GM12878 (cell line): ENCODE results near the gene RAC3. TPM values are rescaled to one million over a fixed set of nuclear protein-coding genes. Genes with fewer than 3 reads are reported as not detected.

Experiments
- BCL11A ChIP-seq: IDR thresholded peaks from 2 replicates; pipeline ENCODE4 v1.6.1; 2011; ENCODE audit warnings: low read depth, low read length
- BHLHE40 ChIP-seq, 2 experiments: fragments of 450-650 bp in 1 of 2; IDR thresholded peaks; 2 replicates each; pipeline ENCODE4 v1.6.1; 2011 to 2017; ENCODE audit warnings: low read depth in 2 of 2, borderline replicate concordance in 1 of 2, improper control_type of control experiment in 1 of 2, low read length in 1 of 2, mild to moderate bottlenecking in 1 of 2
- CHD2 ChIP-seq: IDR thresholded peaks from 2 replicates; pipeline ENCODE4 v1.6.1; 2011; ENCODE audit warnings: low read depth, low read length, improper control_type of control experiment, borderline replicate concordance
- CREM ChIP-seq: IDR thresholded peaks from 2 replicates; pipeline ENCODE4 v1.6.1; 2014; ENCODE audit warnings: antibody characterized with exemption, low read depth
- DPF2 ChIP-seq: fragments of 450-650 bp; IDR thresholded peaks from 2 replicates; pipeline ENCODE4 v1.6.1; 2017; ENCODE audit warnings: mild to moderate bottlenecking
- EP300 ChIP-seq, 2 experiments: fragments of 150-350 bp in 1 of 2; IDR thresholded peaks; 2 replicates each; pipeline ENCODE4 v1.6.1; 2011 to 2012; ENCODE audit warnings: low read depth in 2 of 2, low read length in 2 of 2, borderline replicate concordance in 1 of 2, improper control_type of control experiment in 1 of 2, inconsistent platforms in 1 of 2; ENCODE audit not compliant: control insufficient read depth in 1 of 2
- GABPA ChIP-seq: IDR thresholded peaks from 2 replicates; pipeline ENCODE4 v1.6.1; 2014; ENCODE audit warnings: antibody characterized with exemption, low read depth, mild to moderate bottlenecking, inconsistent platforms
- GATAD2B ChIP-seq: fragments of 450-650 bp; conservative IDR thresholded peaks from 2 replicates; pipeline ENCODE4 v1.6.1; 2017; ENCODE audit warnings: low read depth, mild to moderate bottlenecking, moderate library complexity
- MXI1 ChIP-seq: fragments of 150-350 bp; IDR thresholded peaks from 2 replicates; pipeline ENCODE4 v1.6.1; 2011; ENCODE audit warnings: low read depth, mild to moderate bottlenecking, inconsistent platforms, low read length, improper control_type of control experiment
- NBN ChIP-seq: fragments of 450-650 bp; IDR thresholded peaks from 2 replicates; pipeline ENCODE4 v1.6.1; 2016
- RBBP5 ChIP-seq: fragments of 200-600 bp; sonication (generic); conservative IDR thresholded peaks from 2 replicates; pipeline ENCODE4 v1.6.1; 2016
- RUNX3 ChIP-seq: IDR thresholded peaks from 2 replicates; pipeline ENCODE4 v1.6.1; 2012; ENCODE audit warnings: low read length, inconsistent platforms
- SMC3 ChIP-seq: IDR thresholded peaks from 2 replicates; pipeline ENCODE4 v1.6.1; 2011; ENCODE audit warnings: low read length, improper control_type of control experiment, borderline replicate concordance
- YBX1 ChIP-seq: fragments of 450-650 bp; IDR thresholded peaks from 2 replicates; pipeline ENCODE4 v1.6.1; 2016; ENCODE audit warnings: antibody characterized with exemption
- polyA plus RNA-seq, 11 experiments: library from polyadenylated mRNA; depleted of rRNA in 4 of 11; unstranded in 6 of 11; stranded (reverse) in 5 of 11; fragments of >200 nt; fragmentation: Nextera tagmentation in 4 of 11; fragmentation: Illumina TruSeq in 1 of 11; extraction: Ambion mirVana in 4 of 11; extraction: Trizol in 1 of 11; gene quantifications; 1 replicate in 1 of 11; 2 replicates in 10 of 11; pipeline versions ENCODE4 v1.2.1 to v1.2.3, GENCODE V29; 2011 to 2016; ENCODE audit warnings: inconsistent platforms in 2 of 11, missing spikeins in 2 of 11, low read depth in 1 of 11
- total RNA-seq, 4 experiments: library from RNA; depleted of rRNA in 3 of 4; stranded (reverse); fragments of >200 nt in 3 of 4; fragmentation: Illumina TruSeq in 1 of 4; extraction: Trizol in 1 of 4; gene quantifications; 2 replicates each; pipeline versions ENCODE4 v1.2.1 to v1.2.3, GENCODE V29; 2013 to 2021
- TF ChIP-seq, protein P1 (sequence below): IDR thresholded peaks from 2 replicates; pipeline ENCODE4 v1.6.1; 2011; ENCODE audit warnings: low read depth, mild to moderate bottlenecking, low read length, moderate library complexity, borderline replicate concordance; ENCODE audit errors: extremely low read depth
- TF ChIP-seq, protein P2 (sequence below): IDR thresholded peaks from 2 replicates; pipeline ENCODE4 v1.6.1; 2012; ENCODE audit warnings: mild to moderate bottlenecking, low read depth, low read length
- TF ChIP-seq, protein P3 (sequence below): IDR thresholded peaks from 2 replicates; pipeline ENCODE4 v1.6.1; 2012; ENCODE audit warnings: low read depth, low read length, improper control_type of control experiment
- TF ChIP-seq, protein P4 (sequence below): IDR thresholded peaks from 2 replicates; pipeline ENCODE4 v1.6.1; 2011; ENCODE audit warnings: borderline replicate concordance, low read depth, mild to moderate bottlenecking, moderate library complexity, mixed read lengths, low read length; ENCODE audit not compliant: insufficient read depth; ENCODE audit errors: extremely low read length
- TF ChIP-seq, protein P5 (sequence below): fragments of 450-650 bp; conservative IDR thresholded peaks from 2 replicates; pipeline ENCODE4 v1.6.1; 2017; ENCODE audit warnings: mild to moderate bottlenecking, moderate library complexity
- TF ChIP-seq, protein P6 (sequence below): IDR thresholded peaks from 2 replicates; pipeline ENCODE4 v1.6.1; 2011; ENCODE audit warnings: mild to moderate bottlenecking, low read depth, low read length, moderate library complexity; ENCODE audit not compliant: insufficient replicate concordance

Gene RAC3
- total and polyA plus RNA-seq, 10 of the 15 experiments (the other 5 are each of a cell fraction or from before 2014, with no cell fraction given): 0.11 to 32.9 (median 6.7) TPM

DNA sequence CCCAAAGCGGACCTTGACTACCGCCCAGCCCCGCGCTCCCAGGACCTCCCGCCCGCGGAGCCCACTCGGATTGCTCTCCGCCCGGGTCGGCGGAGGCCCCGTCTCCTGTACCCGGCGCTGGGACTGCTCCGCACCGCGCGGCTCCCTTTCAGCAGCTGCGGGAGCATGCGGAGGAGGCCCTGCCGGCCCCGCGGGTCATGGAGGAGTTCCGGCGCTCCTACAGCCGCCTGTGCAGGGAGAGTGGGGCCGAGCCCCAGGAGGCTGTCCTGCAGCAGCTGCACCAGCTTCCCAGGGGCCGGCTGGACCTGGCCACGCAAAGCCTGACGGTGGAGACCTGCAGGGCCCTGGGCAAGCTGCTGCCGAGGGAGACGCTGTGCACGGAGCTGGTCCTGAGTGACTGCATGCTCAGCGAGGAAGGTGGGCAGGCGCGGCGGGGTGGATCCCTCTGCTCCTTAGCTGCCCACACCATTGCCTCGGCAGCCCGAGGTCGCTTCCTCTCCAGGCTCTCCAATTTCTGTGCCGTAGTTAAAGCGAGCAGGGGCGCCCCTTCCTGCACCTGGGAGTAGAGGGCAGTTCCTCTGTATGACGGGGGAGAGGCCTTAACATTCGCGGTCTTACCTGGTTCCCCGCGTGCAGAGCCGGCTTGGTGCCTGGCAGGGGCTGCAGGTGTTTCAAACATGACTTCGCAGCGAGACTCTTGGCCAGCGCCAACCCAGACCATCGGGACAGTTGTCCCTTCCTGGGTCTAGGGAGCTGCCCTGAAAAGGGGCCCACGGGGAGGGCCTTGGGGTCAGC lies 7.8 kb upstream of the RAC3 start (continued):
- TF ChIP-seq, protein P1, sequence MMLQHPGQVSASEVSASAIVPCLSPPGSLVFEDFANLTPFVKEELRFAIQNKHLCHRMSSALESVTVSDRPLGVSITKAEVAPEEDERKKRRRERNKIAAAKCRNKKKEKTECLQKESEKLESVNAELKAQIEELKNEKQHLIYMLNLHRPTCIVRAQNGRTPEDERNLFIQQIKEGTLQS: no peak
- TF ChIP-seq, protein P2, sequence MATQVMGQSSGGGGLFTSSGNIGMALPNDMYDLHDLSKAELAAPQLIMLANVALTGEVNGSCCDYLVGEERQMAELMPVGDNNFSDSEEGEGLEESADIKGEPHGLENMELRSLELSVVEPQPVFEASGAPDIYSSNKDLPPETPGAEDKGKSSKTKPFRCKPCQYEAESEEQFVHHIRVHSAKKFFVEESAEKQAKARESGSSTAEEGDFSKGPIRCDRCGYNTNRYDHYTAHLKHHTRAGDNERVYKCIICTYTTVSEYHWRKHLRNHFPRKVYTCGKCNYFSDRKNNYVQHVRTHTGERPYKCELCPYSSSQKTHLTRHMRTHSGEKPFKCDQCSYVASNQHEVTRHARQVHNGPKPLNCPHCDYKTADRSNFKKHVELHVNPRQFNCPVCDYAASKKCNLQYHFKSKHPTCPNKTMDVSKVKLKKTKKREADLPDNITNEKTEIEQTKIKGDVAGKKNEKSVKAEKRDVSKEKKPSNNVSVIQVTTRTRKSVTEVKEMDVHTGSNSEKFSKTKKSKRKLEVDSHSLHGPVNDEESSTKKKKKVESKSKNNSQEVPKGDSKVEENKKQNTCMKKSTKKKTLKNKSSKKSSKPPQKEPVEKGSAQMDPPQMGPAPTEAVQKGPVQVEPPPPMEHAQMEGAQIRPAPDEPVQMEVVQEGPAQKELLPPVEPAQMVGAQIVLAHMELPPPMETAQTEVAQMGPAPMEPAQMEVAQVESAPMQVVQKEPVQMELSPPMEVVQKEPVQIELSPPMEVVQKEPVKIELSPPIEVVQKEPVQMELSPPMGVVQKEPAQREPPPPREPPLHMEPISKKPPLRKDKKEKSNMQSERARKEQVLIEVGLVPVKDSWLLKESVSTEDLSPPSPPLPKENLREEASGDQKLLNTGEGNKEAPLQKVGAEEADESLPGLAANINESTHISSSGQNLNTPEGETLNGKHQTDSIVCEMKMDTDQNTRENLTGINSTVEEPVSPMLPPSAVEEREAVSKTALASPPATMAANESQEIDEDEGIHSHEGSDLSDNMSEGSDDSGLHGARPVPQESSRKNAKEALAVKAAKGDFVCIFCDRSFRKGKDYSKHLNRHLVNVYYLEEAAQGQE: no peak
- TF ChIP-seq RBBP5 (no peak), DPF2 (0 out of 2 replicates have a peak, but pooled peaks have one; percentile 26), RUNX3 (no peak), GATAD2B (peak; percentile 55; the same call in 1 of the 2 replicates), BHLHE40 (IDR thresholded peaks at IDR 0.05; ENCODE audit: borderline replicate concordance in 1 of 2, low read depth in 2 of 2, low read length in 1 of 2) (no peak), YBX1 (no peak), EP300 (IDR thresholded peaks at IDR 0.05; ENCODE audit: borderline replicate concordance in 1 of 2, control insufficient read depth in 1 of 2, low read depth in 2 of 2, low read length in 2 of 2) (no peak), CREM (no peak), BCL11A (no peak), CHD2 (no peak), SMC3 (no peak), GABPA (no peak), NBN (no peak), MXI1 (no peak)
- TF ChIP-seq, protein P3, sequence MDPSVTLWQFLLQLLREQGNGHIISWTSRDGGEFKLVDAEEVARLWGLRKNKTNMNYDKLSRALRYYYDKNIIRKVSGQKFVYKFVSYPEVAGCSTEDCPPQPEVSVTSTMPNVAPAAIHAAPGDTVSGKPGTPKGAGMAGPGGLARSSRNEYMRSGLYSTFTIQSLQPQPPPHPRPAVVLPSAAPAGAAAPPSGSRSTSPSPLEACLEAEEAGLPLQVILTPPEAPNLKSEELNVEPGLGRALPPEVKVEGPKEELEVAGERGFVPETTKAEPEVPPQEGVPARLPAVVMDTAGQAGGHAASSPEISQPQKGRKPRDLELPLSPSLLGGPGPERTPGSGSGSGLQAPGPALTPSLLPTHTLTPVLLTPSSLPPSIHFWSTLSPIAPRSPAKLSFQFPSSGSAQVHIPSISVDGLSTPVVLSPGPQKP: no peak
- TF ChIP-seq, protein P4, sequence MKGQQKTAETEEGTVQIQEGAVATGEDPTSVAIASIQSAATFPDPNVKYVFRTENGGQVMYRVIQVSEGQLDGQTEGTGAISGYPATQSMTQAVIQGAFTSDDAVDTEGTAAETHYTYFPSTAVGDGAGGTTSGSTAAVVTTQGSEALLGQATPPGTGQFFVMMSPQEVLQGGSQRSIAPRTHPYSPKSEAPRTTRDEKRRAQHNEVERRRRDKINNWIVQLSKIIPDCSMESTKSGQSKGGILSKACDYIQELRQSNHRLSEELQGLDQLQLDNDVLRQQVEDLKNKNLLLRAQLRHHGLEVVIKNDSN: no peak
- TF ChIP-seq, protein P5, sequence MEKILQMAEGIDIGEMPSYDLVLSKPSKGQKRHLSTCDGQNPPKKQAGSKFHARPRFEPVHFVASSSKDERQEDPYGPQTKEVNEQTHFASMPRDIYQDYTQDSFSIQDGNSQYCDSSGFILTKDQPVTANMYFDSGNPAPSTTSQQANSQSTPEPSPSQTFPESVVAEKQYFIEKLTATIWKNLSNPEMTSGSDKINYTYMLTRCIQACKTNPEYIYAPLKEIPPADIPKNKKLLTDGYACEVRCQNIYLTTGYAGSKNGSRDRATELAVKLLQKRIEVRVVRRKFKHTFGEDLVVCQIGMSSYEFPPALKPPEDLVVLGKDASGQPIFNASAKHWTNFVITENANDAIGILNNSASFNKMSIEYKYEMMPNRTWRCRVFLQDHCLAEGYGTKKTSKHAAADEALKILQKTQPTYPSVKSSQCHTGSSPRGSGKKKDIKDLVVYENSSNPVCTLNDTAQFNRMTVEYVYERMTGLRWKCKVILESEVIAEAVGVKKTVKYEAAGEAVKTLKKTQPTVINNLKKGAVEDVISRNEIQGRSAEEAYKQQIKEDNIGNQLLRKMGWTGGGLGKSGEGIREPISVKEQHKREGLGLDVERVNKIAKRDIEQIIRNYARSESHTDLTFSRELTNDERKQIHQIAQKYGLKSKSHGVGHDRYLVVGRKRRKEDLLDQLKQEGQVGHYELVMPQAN: peak; percentile 46
- TF ChIP-seq, protein P6, sequence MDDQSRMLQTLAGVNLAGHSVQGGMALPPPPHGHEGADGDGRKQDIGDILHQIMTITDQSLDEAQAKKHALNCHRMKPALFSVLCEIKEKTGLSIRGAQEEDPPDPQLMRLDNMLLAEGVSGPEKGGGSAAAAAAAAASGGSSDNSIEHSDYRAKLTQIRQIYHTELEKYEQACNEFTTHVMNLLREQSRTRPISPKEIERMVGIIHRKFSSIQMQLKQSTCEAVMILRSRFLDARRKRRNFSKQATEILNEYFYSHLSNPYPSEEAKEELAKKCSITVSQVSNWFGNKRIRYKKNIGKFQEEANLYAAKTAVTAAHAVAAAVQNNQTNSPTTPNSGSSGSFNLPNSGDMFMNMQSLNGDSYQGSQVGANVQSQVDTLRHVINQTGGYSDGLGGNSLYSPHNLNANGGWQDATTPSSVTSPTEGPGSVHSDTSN: no peak
